Measurements from ENCODE around the gene ZYX.

The ZYX gene

DNA sequence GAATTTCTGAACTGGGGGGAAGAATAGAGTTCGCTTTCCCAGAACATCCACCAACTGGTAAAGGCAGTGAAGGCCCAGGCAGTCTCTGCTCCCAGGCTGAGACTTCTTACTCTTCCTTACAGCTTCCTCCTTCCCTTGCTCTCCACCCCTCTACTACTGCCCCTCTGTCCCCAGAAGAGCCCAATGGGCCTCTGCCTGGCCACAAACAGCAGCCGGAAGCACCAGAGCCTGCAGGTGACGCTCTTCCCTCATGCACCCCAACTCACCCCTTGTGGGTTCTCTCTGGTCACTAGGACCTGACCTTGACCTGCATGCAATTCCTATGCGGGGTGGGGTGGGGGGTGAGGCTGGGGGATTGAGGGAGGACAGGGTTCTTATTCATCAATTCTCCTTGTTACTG, 35.1 kb upstream of the ZYX start:
- H3K27ac ChIP-seq = no peak overlapping the region
- TF ChIP-seq ZFX (IDR thresholded peaks at IDR 0.05) = no peak
- TF ChIP-seq, protein P1, sequence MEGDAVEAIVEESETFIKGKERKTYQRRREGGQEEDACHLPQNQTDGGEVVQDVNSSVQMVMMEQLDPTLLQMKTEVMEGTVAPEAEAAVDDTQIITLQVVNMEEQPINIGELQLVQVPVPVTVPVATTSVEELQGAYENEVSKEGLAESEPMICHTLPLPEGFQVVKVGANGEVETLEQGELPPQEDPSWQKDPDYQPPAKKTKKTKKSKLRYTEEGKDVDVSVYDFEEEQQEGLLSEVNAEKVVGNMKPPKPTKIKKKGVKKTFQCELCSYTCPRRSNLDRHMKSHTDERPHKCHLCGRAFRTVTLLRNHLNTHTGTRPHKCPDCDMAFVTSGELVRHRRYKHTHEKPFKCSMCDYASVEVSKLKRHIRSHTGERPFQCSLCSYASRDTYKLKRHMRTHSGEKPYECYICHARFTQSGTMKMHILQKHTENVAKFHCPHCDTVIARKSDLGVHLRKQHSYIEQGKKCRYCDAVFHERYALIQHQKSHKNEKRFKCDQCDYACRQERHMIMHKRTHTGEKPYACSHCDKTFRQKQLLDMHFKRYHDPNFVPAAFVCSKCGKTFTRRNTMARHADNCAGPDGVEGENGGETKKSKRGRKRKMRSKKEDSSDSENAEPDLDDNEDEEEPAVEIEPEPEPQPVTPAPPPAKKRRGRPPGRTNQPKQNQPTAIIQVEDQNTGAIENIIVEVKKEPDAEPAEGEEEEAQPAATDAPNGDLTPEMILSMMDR (conservative IDR thresholded peaks at IDR 0.05) = no peak

DNA sequence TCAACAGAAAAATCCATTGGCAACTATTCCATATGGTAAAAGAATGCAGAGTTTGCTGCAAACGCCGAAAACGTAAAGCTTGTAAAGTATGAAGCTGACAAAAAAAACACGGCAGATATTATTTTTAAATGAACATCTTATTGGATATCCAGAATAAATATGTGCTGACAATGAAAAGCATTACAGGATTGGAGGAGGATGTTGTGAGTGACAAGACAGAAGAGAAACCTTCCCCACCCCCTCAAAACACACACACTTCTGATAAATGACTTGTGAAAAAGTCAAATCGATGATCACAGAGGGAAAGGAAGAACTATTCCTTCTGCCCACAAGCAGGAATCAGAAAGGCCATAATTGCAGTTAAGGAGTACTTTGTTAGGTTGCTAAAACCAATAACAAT, 33.2 kb upstream of the ZYX start:
- no peak overlapping the region for H3K27ac ChIP-seq
- no peak for TF ChIP-seq ZFX (IDR thresholded peaks at IDR 0.05)
- TF ChIP-seq, protein P1 (conservative IDR thresholded peaks at IDR 0.05) = no peak

DNA sequence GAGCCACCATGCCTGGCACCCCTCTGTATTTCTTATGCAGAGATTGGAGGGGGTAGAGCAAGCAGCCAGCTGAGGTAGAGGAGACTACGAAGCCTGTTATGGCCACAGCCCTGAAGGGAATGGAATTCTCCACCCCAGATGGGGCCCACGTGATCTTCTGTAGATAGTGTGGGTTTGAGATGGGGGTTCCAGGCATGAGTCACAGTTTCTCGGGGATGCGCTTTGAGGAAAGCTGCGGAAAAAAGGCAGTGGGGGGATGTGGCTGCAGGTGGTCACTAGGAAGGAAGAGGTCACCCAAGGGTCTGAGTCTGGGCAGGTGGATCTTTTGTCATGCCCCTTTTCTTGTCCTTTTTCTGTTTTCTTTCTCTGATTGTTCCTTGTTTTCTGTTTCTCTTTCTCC, 30.1 kb upstream of the ZYX start:
- no peak overlapping the region for H3K27ac ChIP-seq
- no peak for TF ChIP-seq ZFX (IDR thresholded peaks at IDR 0.05)
- TF ChIP-seq, protein P1 (conservative IDR thresholded peaks at IDR 0.05) = no peak

DNA sequence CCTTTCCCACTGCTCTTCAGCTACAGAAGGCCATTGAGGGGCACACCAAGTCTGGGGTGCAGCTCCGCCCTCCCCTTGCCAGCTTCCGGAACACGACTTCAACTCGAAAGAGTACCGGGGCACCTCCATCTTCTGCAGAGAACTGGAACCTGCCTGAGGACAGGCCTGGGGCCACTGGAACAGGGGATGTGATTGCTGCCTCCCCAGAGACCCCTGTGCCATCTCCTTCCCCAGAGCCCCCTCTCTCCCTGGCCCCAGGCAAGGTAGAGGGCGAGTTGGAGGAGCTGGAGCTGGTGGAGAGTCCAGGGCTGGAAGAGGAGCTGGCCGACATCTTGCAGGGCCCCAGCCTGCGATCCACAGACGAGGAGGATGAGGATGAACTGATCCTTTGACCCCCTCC, 29.6 kb upstream of the ZYX start:
- TF ChIP-seq, protein P1 (conservative IDR thresholded peaks at IDR 0.05) = no peak
- TF ChIP-seq ZFX (IDR thresholded peaks at IDR 0.05) = no peak
- H3K27ac ChIP-seq = no peak overlapping the region

DNA sequence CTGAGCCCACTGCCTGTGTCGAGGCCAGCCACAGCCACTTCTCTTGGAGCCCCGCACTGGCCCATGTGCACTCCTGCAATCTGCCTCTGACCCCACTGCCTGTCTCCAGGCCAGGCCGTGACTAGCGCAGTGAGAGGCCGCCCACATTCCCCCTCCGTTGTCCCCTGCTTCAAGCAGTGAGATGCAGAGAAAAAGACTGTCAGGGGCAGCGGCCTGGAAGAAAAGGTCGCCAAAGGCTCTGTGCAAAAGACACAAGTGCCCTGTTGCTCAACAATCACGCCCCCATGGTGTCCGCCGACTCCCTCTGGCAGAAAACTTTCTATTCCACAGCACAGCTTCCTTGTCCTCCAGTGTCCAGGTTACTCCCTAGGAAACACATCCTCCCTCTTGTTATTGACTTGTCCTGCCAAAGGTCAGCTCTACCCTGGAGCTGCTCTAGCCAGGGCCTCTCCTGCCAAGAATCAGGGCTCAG, 28.6 kb upstream of the ZYX start:
- H3K27ac ChIP-seq = no peak overlapping the region
- no peak for TF ChIP-seq ZFX (IDR thresholded peaks at IDR 0.05)
- TF ChIP-seq, protein P1 (conservative IDR thresholded peaks at IDR 0.05) = no peak

DNA sequence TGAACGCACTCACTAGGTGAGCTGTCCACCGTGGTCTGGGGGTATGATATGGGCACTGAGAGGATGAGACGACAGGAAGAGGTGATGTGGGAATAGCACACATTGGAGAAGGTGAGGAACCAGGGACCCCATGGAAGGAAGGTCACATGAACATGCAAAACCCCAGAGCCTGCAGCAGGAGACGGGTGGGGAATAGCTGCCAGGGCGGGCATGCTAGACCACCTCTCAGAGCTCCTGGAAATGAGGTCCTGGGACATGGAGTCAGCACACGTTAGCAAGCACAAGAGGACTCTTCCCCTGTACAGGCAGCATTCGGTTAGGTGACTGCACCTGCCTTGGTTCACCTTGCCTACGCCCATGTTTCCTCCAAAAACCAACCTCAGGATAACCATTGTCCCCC, 26.8 kb upstream of the ZYX start:
- TF ChIP-seq, protein P1 (conservative IDR thresholded peaks at IDR 0.05) = no peak
- TF ChIP-seq ZFX (IDR thresholded peaks at IDR 0.05) = no peak
- no peak overlapping the region for H3K27ac ChIP-seq

DNA sequence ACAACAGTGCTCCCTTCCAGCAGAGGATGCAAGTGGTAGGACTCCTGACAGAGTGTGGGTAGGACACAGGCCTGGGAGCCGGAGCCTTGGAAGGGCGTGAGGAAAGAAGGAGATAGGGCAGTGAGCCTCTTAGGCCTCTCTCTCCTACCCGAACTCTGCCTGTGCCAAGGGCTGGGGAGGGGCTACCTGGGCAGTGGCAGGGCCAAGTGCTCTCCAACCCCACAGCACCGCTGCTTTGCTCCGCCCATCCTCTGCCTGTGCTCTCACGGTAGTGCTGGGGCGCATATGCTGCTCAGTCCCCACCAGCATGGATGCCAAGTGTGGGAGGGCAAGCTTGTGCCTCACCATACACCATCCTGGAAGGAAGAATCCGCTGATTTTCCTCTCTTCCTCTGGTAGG, 26.2 kb upstream of the ZYX start:
- H3K27ac ChIP-seq = no peak overlapping the region
- TF ChIP-seq, protein P1 (conservative IDR thresholded peaks at IDR 0.05) = no peak
- TF ChIP-seq ZFX (IDR thresholded peaks at IDR 0.05) = no peak

Measured in C4-2B (cell line).